ENCODE measurements around the gene RTTN.

Gene RTTN

DNA sequence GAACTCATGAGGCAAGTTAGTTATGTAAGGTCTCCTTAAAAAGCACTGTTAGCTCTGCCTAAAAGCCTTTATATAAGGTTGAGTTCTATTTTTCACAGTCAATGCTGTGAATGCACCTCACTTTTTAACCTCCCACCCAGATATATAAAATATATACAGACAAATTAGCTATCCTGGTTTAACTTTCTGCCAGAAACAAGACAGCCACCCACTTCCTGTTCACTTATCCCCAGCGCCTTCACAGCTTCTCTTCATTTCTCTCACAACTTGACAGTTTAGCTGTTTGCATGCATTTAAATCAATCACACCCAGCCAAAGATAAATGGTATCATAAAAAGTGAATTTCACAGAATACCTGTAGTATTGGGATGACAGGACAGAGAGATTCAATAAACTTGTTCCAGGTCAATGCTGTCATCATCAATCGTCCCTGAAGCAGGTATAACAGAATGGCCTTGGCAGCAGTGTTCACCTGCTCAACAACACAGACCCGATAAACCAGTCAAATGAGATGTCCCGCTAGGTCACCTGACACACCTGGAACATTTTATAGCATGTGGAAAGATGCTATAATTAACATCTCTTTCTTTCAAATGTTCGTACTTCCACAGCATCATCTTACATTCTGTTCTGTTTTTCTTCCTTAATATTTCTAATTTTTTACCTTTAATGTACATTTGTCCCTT, 55.7 kb downstream of the RTTN start:
- Histone ChIP-seq H3K27ac (no peak overlapping the region), H3K4me3 (no peak overlapping the region), H3K4me1 (no peaks in the 10 kb centered on the region), H3K9me3 (no peaks in the 10 kb centered on the region), H3K27me3 (no peaks in the 10 kb centered on the region), H3K36me3 (peaks cover 23 to 53% (median 38%) of the 10 kb centered on the region in 3 donors)
- no peak for DNase-seq
- TF ChIP-seq, protein P1, sequence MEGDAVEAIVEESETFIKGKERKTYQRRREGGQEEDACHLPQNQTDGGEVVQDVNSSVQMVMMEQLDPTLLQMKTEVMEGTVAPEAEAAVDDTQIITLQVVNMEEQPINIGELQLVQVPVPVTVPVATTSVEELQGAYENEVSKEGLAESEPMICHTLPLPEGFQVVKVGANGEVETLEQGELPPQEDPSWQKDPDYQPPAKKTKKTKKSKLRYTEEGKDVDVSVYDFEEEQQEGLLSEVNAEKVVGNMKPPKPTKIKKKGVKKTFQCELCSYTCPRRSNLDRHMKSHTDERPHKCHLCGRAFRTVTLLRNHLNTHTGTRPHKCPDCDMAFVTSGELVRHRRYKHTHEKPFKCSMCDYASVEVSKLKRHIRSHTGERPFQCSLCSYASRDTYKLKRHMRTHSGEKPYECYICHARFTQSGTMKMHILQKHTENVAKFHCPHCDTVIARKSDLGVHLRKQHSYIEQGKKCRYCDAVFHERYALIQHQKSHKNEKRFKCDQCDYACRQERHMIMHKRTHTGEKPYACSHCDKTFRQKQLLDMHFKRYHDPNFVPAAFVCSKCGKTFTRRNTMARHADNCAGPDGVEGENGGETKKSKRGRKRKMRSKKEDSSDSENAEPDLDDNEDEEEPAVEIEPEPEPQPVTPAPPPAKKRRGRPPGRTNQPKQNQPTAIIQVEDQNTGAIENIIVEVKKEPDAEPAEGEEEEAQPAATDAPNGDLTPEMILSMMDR (IDR thresholded peaks at IDR 0.05): no peak
- intact Hi-C loops (cut with DNase I; ENCODE audit: low total_unique reads): no loop called here

DNA sequence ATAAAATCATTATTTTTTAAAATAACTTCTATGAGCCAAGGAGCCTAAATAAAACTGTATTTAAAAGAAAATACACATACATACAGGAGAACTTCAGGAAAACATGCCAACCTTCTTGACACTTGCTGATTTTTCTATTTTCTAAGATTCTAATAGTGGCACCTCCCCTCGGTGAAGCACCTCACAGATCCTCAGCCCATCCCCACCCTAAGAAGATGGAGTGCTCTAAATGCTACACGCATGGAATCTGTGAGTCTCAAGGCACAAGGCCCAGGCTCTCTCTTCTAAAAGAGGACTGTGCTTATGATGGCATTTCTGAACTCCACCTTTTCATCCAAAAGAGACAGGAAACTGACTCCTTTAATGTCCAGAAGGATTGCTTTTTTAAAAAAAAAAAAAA, 56.3 kb downstream of the RTTN start:
- TF ChIP-seq, protein P1 (IDR thresholded peaks at IDR 0.05): no peak
- Histone ChIP-seq H3K27ac (no peak overlapping the region), H3K36me3 (peaks cover 23 to 59% (median 39%) of the 10 kb centered on the region in 3 donors), H3K27me3 (no peaks in the 10 kb centered on the region), H3K9me3 (no peaks in the 10 kb centered on the region), H3K4me3 (no peak overlapping the region), H3K4me1 (no peaks in the 10 kb centered on the region)
- intact Hi-C loops (cut with DNase I; ENCODE audit: low total_unique reads): no loop called here
- DNase-seq: no peak

DNA sequence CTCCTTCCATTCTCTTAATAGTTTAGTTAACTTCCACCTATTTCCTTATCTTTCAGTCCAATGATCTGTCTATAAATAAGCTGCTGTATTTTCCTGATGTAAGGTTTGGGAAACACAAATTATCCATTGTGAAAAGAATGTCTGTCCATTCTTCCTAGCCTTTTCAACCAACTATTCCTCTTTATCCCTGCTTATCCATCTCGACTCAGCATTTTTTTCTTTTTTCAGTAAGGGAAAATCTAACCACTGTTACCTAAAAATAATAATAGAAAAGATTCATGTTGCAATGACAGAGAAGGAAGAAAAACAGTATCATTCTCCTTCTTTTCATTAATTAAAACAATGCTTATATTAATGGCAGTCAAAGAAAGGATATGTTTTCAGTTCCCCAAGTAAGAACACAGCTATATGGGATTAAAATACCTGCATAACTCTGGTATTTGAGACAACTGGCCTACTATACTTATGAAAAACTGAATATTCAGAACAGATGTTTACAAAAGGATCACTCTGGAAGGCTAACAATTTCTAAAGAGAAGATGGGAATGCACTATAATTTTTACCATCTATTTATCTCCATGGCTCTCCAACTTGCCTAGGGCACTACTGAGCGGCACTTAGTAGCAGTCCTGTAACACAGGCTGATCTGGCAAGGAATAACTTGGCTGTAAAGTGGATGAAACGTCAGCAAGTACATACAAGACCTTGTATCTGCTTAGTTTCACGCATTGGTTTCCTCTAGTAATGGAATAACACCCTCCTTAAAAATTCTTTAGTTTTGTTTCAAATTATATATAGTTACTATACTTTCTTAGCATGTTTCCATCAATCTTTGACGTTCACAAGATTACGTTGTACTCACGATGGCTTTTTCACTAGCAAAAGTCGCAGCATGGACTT, 57.2 kb downstream of the RTTN start:
- DNase-seq: no peak
- no peak overlapping the region for H3K27ac ChIP-seq
- H3K27me3 ChIP-seq: no peaks in the 10 kb centered on the region
- peaks cover 23 to 66% (median 48%) of the 10 kb centered on the region in 3 donors for H3K36me3 ChIP-seq
- no peaks in the 10 kb centered on the region for H3K4me1 ChIP-seq
- TF ChIP-seq, protein P1 (IDR thresholded peaks at IDR 0.05): no peak
- intact Hi-C loops (cut with DNase I; ENCODE audit: low total_unique reads): no loop called here
- H3K4me3 ChIP-seq: no peak overlapping the region
- no peaks in the 10 kb centered on the region for H3K9me3 ChIP-seq

DNA sequence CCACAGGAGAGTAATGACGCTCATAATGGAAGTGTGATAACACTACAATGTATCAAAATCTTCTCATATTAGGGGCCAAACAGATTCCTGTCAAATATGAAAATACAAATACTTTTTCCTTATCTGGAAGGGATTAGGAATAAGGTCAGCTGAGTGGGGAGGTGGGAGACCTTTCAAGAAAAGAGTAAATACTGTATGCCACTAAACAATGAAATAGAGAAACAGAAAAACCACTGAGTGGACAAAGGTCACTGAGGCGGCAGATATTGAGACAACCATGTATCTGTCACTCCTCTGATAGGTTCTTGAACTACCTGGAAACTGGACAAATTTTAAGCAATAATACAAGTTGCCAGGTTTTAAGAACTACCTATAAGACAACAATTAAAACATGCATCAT, 59.3 kb downstream of the RTTN start:
- Histone ChIP-seq H3K36me3 (peaks cover 23 to 72% (median 51%) of the 10 kb centered on the region in 3 donors), H3K4me3 (no peak overlapping the region), H3K27me3 (no peaks in the 10 kb centered on the region), H3K4me1 (no peaks in the 10 kb centered on the region), H3K9me3 (no peaks in the 10 kb centered on the region), H3K27ac (no peak overlapping the region)
- TF ChIP-seq, protein P1 (IDR thresholded peaks at IDR 0.05): no peak
- no peak for DNase-seq
- intact Hi-C loops (cut with DNase I; ENCODE audit: low total_unique reads): no loop called here

DNA sequence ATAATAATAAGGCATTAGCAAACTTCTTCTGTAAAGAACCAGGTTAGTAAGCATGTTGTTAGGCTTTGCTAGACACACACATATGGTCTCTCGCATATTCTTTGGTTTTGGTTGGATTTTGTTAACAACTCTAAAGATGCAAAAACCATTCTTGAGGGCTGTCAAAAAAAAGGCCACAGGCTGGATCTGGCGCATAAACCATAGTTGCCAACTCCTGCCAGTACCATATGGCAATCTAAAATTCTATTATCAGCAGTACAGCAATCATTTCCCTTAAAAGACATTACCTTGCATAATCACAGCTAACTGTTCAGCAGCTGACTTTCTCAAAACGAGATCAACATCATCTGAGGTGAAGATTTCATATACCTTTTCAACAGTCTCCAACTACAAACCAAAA, 63.5 kb downstream of the RTTN start:
- Histone ChIP-seq H3K4me1 (no peaks in the 10 kb centered on the region), H3K36me3 (peaks cover 5 to 37% (median 23%) of the 10 kb centered on the region in 3 donors), H3K9me3 (no peaks in the 10 kb centered on the region), H3K27ac (no peak overlapping the region), H3K27me3 (no peaks in the 10 kb centered on the region), H3K4me3 (no peak overlapping the region)
- no peak for DNase-seq
- TF ChIP-seq, protein P1 (IDR thresholded peaks at IDR 0.05): no peak
- intact Hi-C loops (cut with DNase I; ENCODE audit: low total_unique reads): no loop called here
